GM18858 (cell line): ENCODE data around the gene KCP.

Experiments used
- ATAC-seq: cut with Tn5 transposase; IDR thresholded peaks from one replicate; pipeline ENCODE4 v1.9.1; 2021; ENCODE audit not compliant: unreplicated experiment

Gene KCP

GRCh38 chr7:128939075-128939860 is 28.8 kb upstream of the KCP start:
- ATAC-seq: no peak

DNA sequence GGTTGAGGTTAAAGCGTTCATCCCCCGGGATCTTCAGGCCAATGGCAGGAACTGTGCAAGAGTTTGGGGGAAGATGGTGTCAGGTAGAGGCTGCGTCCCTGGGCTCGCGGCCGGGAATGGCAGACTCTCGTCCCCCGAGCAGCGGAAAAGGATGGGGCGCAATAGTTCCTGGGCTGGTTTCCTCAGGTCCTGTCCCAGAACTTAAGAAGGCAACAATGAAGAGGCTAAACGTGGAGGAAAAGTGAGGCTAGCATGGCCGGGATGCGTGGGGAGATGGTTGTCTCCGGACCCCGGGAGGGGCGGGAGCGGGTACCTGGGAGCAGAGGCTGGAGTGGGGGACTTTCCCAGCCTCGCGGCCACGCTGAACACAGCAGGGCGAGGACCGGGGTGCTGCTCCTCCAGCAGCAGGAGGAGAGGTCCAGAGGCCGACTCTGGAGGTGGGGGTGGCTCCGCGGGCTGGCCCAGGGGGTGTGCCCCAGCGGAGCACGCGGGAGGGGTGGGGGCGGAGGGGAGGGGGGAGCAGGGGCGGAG is 28.1 kb upstream of the KCP start:
- no peak for ATAC-seq

DNA sequence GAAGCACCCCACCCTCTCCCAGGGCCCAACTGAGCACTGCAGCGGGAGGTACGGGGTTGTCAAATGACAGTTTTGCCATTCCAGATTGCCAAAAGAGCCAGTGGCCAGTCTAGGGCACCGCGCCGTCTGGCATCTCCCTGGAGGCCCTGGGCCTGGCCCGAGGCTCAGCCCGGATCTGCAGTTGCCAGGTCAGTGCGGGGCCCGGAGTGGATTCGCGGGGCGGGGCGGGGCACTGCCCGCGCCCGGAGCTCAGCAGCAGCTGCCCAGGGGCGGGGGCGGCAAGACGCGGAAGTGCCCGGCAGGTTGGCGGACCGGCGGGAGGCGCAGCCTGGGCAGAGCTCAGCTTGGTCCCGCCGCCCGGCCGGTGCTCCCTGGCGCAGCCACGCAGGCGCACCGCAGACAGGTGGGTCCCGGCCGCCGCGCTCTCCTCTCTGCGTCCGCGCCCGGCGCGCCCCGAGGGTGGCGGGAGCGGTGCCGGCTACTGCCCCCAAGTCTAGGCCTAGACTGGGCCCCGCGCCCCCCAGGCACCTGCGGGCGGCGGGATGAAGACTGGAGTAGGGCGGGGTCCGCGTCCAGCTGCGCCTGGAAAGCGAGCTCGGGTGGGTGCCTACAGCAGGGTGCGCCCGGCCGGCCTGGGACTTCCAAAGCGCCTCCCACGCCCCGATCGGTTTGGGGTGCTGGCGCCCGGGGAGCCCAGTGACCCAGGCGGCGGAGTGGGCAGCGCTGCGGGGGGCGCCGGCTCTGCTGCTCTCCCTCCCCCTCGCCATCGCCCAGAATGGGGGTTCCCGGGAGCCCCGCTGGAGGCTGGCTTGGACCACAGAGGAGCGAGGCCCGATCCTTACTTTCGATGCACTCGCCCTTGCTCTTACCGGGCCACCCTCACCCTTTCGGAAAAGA is 27.4 kb upstream of the KCP start, which contains the start of gene IRF5:
TSS of gene IRF5 (plus strand) at position 281 of the 897 bp plus-strand sequence. CDS start 4,155 bp downstream, outside the sequence.
- no peak for ATAC-seq

- ATAC-seq: no peak
Measured at GRCh38 chr7:128937271-128937646, 26.8 kb upstream of the KCP start.

DNA sequence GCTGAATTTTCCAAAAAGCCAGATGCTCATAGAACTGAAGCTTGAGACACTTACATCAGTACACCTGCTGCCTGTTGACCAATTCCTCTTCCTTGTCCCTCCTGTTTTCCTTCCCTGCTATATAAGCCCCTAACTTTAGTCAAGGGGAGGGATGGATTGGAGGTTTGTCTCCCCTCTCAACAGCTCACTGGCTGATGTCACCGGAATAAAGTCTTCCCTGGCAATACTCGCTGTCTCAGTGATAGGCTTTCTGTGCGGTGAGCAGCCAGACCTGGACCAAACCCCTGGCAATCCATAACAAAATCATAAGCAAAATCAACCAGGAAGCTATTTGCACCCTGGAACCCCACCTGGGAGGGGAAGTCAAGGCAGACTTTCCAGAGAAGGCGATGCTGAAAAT is 26.3 kb upstream of the KCP start:
- no peak for ATAC-seq

DNA sequence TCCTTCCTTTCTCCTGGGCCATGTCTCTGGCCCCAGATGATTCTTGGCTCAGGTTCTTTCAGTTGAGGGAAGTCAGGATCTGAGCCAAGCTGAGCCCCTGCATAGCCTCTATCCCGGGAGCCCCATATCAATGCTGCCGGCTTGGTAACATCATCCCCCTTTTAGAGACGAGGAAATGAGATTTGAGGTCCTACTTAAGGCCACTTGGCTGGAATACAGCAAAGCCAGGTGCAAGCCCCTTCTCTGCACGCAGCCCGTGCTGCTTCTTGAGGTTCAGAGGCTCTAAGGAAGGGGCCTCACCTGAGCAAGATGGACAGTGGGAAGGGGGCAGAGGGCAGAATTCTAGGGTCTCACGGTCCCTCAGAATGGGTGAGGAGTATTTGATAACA is 24.8 kb upstream of the KCP start:
- no peak for ATAC-seq

GRCh38 chr7:128934361-128935341 is 24.1 kb upstream of the KCP start:
- no peak for ATAC-seq

GRCh38 chr7:128933180-128933891 is 22.8 kb upstream of the KCP start:
- ATAC-seq: peak; percentile 39

DNA sequence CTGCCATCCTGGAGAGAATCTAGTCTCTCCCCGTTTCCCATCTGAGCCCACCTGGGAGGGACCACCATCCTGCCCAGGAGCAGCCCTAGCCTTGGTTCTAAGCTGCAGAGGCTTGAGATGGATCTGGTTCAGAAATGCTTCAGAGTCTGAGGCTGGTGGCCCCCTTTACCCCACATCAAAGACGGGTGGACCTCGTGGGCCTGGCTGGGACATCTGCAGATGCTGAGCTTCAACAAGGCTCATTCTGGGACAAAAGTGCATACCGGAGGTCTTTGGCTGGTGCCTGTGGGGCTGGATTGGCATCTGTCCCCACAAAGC is 22.3 kb upstream of the KCP start:
- no peak for ATAC-seq

- no peak for ATAC-seq
Measured at GRCh38 chr7:128931965-128932861, 21.7 kb upstream of the KCP start.

DNA sequence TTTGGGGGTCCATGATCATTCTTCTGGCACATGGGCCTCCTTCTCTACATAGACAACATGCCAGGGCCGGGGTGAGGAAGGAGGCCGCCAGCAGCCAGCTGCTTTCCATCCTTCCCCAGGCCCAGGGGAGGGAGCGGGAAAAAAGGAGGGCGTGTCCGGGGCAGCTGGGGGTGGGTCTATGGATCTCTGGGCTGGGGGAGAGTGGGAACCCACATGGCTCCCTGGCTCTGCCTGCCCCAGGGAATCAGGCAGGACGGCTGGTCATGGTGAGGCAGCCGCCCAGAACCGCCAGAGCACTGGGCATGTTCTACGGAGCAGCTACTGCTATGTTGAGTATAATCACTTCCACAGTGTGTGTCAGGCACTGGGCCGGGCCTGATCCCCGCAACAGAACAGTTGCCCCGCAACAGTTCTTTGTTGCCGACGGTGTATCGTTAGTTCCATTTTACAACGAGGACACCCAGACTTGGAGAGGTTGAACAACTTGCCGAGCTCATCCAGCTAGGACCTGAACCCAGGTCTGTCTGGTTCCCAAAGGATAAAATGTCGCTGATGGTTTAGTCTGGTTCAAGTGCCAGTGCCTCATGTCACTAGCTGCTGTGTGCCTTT is 20.8 kb upstream of the KCP start:
- no peak for ATAC-seq

GRCh38 chr7:128928882-128929788 is 18.6 kb upstream of the KCP start:
- no peak for ATAC-seq

DNA sequence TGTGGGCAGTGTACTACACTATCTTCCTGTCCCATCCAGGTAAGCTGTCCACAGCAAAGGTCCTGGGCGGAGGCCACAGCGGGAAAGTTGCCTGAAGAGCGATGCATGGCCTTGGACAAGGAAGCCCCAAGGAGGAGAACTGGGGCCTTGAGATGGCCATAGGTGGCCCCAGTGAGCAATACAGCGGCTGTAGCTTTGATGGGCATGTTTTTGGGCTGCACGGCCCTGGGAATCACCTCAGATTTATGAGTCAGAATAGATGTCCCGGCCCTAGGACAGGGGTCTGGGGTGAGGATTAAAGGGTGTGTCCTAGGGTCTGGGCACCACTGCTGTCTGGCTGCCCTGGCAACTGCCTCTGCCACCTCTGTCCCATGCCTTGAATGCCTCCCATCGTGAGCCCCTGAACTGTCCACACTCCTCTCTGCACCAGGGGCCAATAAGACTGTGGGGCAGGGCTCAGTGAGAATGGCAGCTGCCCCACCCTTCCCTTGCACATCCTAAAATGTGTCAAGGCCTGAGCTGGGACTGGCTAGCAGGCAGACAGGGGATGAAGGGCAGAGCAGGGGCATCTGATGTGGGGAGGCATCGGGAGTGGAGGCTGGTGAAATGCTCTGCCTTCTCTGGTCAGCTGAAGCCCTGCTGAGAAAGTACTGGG is 17.8 kb upstream of the KCP start:
- ATAC-seq: no peak

GRCh38 chr7:128924707-128925588 is 14.4 kb upstream of the KCP start:
- ATAC-seq: no peak

DNA sequence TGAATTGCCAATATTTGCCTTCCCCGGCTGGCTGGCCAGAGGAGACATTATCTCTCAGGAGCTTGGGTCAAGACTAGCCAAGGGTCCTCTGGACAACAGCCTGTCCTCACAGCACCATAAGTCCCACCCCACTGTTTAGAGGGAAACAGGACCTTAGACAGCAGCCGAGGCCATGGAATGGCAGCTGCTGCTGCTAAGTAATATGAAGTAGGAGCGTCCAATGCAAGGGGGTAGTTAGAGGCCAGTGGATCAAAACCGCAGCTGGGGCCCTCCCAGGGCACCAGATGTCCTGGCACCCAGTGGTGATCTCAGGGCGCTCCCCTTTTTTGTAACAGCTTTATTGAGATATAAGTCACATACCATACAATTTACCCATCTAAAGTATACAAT is 12.9 kb upstream of the KCP start:
- ATAC-seq: no peak
